H9 (cell line): ENCODE results near the gene TNFAIP8L3. TPM values are rescaled to one million over a fixed set of nuclear protein-coding genes. Genes with fewer than 3 reads are reported as not detected.

Experiments
- DNase-seq: peaks from one replicate; pipeline ENCODE4 v3.0.0-alpha.2; 2017
- H2AFZ ChIP-seq: one replicate; pipeline ENCODE4 v1.6.1; 2013; ENCODE audit warnings: mild to moderate bottlenecking, low read length, control low read depth, moderate library complexity
- H2AK5ac ChIP-seq: 2 replicates; pipeline ENCODE4 v1.6.1; 2013; ENCODE audit warnings: low read length, control low read depth, mixed read lengths; ENCODE audit not compliant: insufficient read length
- H2BK120ac ChIP-seq: one replicate; pipeline ENCODE4 v1.6.1; 2013; ENCODE audit warnings: low read depth, mild to moderate bottlenecking, low read length, control low read depth, inconsistent platforms; ENCODE audit not compliant: poor library complexity, severe bottlenecking
- H2BK12ac ChIP-seq: 2 replicates; pipeline ENCODE4 v1.6.1; 2013; ENCODE audit warnings: low read length, control low read depth, mixed read lengths, low read depth; ENCODE audit not compliant: insufficient read length
- H2BK15ac ChIP-seq: 2 replicates; pipeline ENCODE4 v1.6.1; 2013; ENCODE audit warnings: low read depth, low read length, control low read depth
- H2BK20ac ChIP-seq: one replicate; pipeline ENCODE4 v1.6.1; 2013; ENCODE audit warnings: low read depth, mild to moderate bottlenecking, low read length, control low read depth, inconsistent platforms; ENCODE audit not compliant: poor library complexity, severe bottlenecking
- H2BK5ac ChIP-seq: 2 replicates; pipeline ENCODE4 v1.6.1; 2013; ENCODE audit warnings: low read length, control low read depth, mixed read lengths; ENCODE audit not compliant: insufficient read length
- H3K14ac ChIP-seq: 2 replicates; pipeline ENCODE4 v1.6.1; 2013; ENCODE audit warnings: low read length, control low read depth; ENCODE audit not compliant: insufficient read depth
- H3K18ac ChIP-seq: 2 replicates; pipeline ENCODE4 v1.6.1; 2013; ENCODE audit warnings: low read depth, mild to moderate bottlenecking, mixed read lengths, low read length, control low read depth; ENCODE audit not compliant: insufficient read length
- H3K23ac ChIP-seq: 2 replicates; pipeline ENCODE4 v1.6.1; 2013; ENCODE audit warnings: low read length, control low read depth, mixed read lengths, low read depth; ENCODE audit not compliant: insufficient read length
- H3K23me2 ChIP-seq: 2 replicates; pipeline ENCODE4 v1.6.1; 2013; ENCODE audit warnings: low read depth, mild to moderate bottlenecking, mixed read lengths, low read length, control low read depth; ENCODE audit not compliant: insufficient read length, poor library complexity, severe bottlenecking
- H3K27ac ChIP-seq: 2 replicates; pipeline ENCODE4 v1.5.1; 2013; ENCODE audit warnings: low read length, control low read depth, mixed read lengths, low read depth; ENCODE audit not compliant: insufficient read length
- H3K27me3 ChIP-seq: 2 replicates; pipeline ENCODE4 v1.6.1; 2013; ENCODE audit warnings: low read length, control low read depth, inconsistent platforms; ENCODE audit not compliant: insufficient read depth
- H3K4ac ChIP-seq: 2 replicates; pipeline ENCODE4 v1.6.1; 2013; ENCODE audit warnings: low read depth, mild to moderate bottlenecking, control low read depth, inconsistent platforms, low read length, moderate library complexity
- H3K4me1 ChIP-seq: 2 replicates; pipeline ENCODE4 v1.6.1; 2013; ENCODE audit warnings: low read length, control low read depth, inconsistent platforms; ENCODE audit not compliant: insufficient read depth
- H3K4me2 ChIP-seq: 2 replicates; pipeline ENCODE4 v1.6.1; 2013; ENCODE audit warnings: low read length, control low read depth, mixed read lengths; ENCODE audit not compliant: insufficient read length, insufficient read depth
- H3K56ac ChIP-seq: 2 replicates; pipeline ENCODE4 v1.6.1; 2013; ENCODE audit warnings: low read depth, mild to moderate bottlenecking, mixed read lengths, low read length, control low read depth; ENCODE audit not compliant: insufficient read length
- H3K79me1 ChIP-seq: 2 replicates; pipeline ENCODE4 v1.6.1; 2013; ENCODE audit warnings: low read depth, mild to moderate bottlenecking, moderate library complexity, low read length, control low read depth, inconsistent platforms; ENCODE audit not compliant: insufficient read depth, poor library complexity, severe bottlenecking
- H3K79me2 ChIP-seq: 2 replicates; pipeline ENCODE4 v1.6.1; 2013; ENCODE audit warnings: low read length, control low read depth, inconsistent platforms; ENCODE audit not compliant: insufficient read depth
- H3K9ac ChIP-seq: 2 replicates; pipeline ENCODE4 v1.6.1; 2013; ENCODE audit warnings: low read length, control low read depth, mixed read lengths; ENCODE audit not compliant: insufficient read length; ENCODE audit errors: extremely low read depth
- H3K9me3 ChIP-seq: one replicate; pipeline ENCODE4 v1.6.1; 2013; ENCODE audit warnings: low read depth, low read length, inconsistent platforms; ENCODE audit not compliant: control insufficient read depth
- H3T11ph ChIP-seq: one replicate; pipeline ENCODE4 v1.6.1; 2013; ENCODE audit warnings: mild to moderate bottlenecking, low read length, control low read depth, inconsistent platforms
- H4K20me1 ChIP-seq: one replicate; pipeline ENCODE4 v1.6.1; 2013; ENCODE audit not compliant: control insufficient read depth, insufficient read length, insufficient read depth
- H4K5ac ChIP-seq: 2 replicates; pipeline ENCODE4 v1.6.1; 2013; ENCODE audit warnings: low read depth, mild to moderate bottlenecking, mixed read lengths, low read length, control low read depth; ENCODE audit not compliant: insufficient read length
- H4K8ac ChIP-seq: replicated peaks from 2 replicates; pipeline ENCODE4 v1.6.1; 2013; ENCODE audit warnings: low read length, control low read depth, mixed read lengths, low read depth; ENCODE audit not compliant: insufficient read length
- H4K91ac ChIP-seq: 2 replicates; pipeline ENCODE4 v1.6.1; 2013; ENCODE audit warnings: low read depth, mild to moderate bottlenecking, moderate library complexity, mixed read lengths, low read length, control low read depth; ENCODE audit not compliant: insufficient read length
- H3K27ac Mint-ChIP-seq, 3 experiments: 2 replicates in 2 of 3; 3 replicates in 1 of 3; pipeline ENCODE4 v1.8.0; 2020 to 2021; ENCODE audit warnings: mixed read lengths in 3 of 3, mild to moderate bottlenecking in 1 of 3, moderate library complexity in 1 of 3
- H3K27me3 Mint-ChIP-seq: 2 replicates; pipeline ENCODE4 v1.8.0; 2021; ENCODE audit warnings: low read depth, mild to moderate bottlenecking, moderate library complexity, mixed read lengths
- H3K36me3 Mint-ChIP-seq, 3 experiments: 2 replicates in 2 of 3; 3 replicates in 1 of 3; pipeline ENCODE4 v1.8.0; 2020 to 2021; ENCODE audit warnings: low read depth in 3 of 3, mixed read lengths in 3 of 3; ENCODE audit not compliant: insufficient read depth in 1 of 3
- H3K4me1 Mint-ChIP-seq, 2 experiments: 2 replicates each; pipeline ENCODE4 v1.8.0; 2020; ENCODE audit warnings: mixed read lengths in 2 of 2
- H3K4me3 Mint-ChIP-seq, 2 experiments: 2 replicates in 1 of 2; 3 replicates in 1 of 2; pipeline ENCODE4 v1.8.0; 2020 to 2021; ENCODE audit warnings: mild to moderate bottlenecking in 2 of 2, mixed read lengths in 2 of 2, moderate library complexity in 1 of 2
- H3K9me3 Mint-ChIP-seq, 2 experiments: 2 replicates in 1 of 2; 3 replicates in 1 of 2; pipeline ENCODE4 v1.8.0; 2020; ENCODE audit warnings: mild to moderate bottlenecking in 2 of 2, mixed read lengths in 2 of 2, moderate library complexity in 1 of 2
- WGBS: extraction: QIAGEN DNeasy Blood & Tissue Kit; methylation state at CpG from one replicate; pipeline ENCODE4 v1.1.7; 2013; ENCODE audit warnings: missing lambda C conversion rate, low lambda C conversion rate, mixed read lengths; ENCODE audit not compliant: insufficient read length; ENCODE audit errors: extremely low coverage; 5-methylcytosine and 5-hydroxymethylcytosine counted together
- total RNA-seq: library from RNA; stranded (reverse); gene quantifications from 2 replicates; pipeline ENCODE4 v1.2.1, GENCODE V29; 2021
- TF ChIP-seq, protein P1 (sequence below): fragments of 200-600 bp; sonication (generic); conservative IDR thresholded peaks from 3 replicates; pipeline ENCODE4 v1.8.0; 2021; ENCODE audit warnings: antibody characterized with exemption, mild to moderate bottlenecking

The TNFAIP8L3 gene
- total RNA-seq, 1 experiment from 2014 or later = 0.22 TPM

DNA sequence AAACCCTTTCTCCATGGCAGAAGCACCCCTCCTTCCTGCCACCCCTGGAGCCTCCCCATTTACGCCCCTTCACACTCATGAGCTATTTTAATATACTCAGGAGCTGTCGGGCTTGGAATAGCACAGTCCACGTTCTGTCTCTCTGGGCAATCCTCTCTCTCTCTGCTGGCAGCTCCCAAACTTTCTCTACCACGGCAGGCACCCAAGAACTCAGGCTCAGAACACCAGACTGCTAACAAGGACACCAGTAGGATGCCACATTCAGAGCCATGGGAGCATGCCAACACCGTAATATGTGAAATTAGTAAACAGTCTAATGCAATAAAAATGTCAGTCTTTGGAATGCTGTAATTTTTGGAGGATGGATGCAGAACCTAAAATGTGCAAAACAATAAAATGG lies 19.3 kb downstream of the TNFAIP8L3 start:
- no peak overlapping the region for H3K4ac ChIP-seq
- no peak overlapping the region; a peak in 1 of 7 replicates for H3K27ac Mint-ChIP-seq
- TF ChIP-seq, protein P1, sequence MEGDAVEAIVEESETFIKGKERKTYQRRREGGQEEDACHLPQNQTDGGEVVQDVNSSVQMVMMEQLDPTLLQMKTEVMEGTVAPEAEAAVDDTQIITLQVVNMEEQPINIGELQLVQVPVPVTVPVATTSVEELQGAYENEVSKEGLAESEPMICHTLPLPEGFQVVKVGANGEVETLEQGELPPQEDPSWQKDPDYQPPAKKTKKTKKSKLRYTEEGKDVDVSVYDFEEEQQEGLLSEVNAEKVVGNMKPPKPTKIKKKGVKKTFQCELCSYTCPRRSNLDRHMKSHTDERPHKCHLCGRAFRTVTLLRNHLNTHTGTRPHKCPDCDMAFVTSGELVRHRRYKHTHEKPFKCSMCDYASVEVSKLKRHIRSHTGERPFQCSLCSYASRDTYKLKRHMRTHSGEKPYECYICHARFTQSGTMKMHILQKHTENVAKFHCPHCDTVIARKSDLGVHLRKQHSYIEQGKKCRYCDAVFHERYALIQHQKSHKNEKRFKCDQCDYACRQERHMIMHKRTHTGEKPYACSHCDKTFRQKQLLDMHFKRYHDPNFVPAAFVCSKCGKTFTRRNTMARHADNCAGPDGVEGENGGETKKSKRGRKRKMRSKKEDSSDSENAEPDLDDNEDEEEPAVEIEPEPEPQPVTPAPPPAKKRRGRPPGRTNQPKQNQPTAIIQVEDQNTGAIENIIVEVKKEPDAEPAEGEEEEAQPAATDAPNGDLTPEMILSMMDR = no peak

More for the DNA sequence above, 19.3 kb downstream of the TNFAIP8L3 start:
- Histone ChIP-seq H3K27ac (no peak overlapping the region), H2AK5ac (no peak overlapping the region), H2BK15ac (no peak overlapping the region), H3K23me2 (peaks cover 4% of the 10 kb centered on the region), H3K14ac (no peak overlapping the region), H2AFZ (no peak overlapping the region), H3T11ph (no peak overlapping the region), H3K4me2 (no peak overlapping the region), H3K9me3 (no peaks in the 10 kb centered on the region), H3K18ac (no peak overlapping the region), H2BK12ac (no peak overlapping the region), H2BK20ac (no peak overlapping the region), H3K9ac (no peak overlapping the region), H3K56ac (no peak overlapping the region), H4K8ac (no peak overlapping the region), H4K91ac (no peak overlapping the region), H3K79me1 (no peaks in the 10 kb centered on the region), H4K20me1 (no peaks in the 10 kb centered on the region), H4K5ac (no peak overlapping the region), H3K23ac (no peak overlapping the region), H3K4me1 (peaks cover 3% of the 10 kb centered on the region; the same call in 1 of the 2 replicates), H3K27me3 (no peaks in the 10 kb centered on the region), H3K79me2 (no peaks in the 10 kb centered on the region), H2BK120ac (no peak overlapping the region), H2BK5ac (no peak overlapping the region)
- Mint-ChIP-seq H3K9me3 (no peaks in the 10 kb centered on the region; a peak in 1 of 5 replicates), H3K36me3 (0 out of 7 replicates have a peak, but pooled peaks cover 0 to 4% (median 0%) of the 10 kb centered on the region in 3 experiments), H3K27me3 (no peaks in the 10 kb centered on the region; the same call in 1 of the 2 replicates), H3K4me1 (peaks cover 7 to 17% of the 10 kb centered on the region in 2 experiments), H3K4me3 (no peak overlapping the region)
- no peak for DNase-seq
- no CpG with 5 or more reads among the region's 5 CpGs for WGBS
